Mucosa of descending colon (tissue), 3 donors: ENCODE data around the gene SIX3. TPM values are rescaled to one million over a fixed set of nuclear protein-coding genes. Genes with fewer than 3 reads are reported as not detected.

Experiments used
- ATAC-seq: fragments of 200-7000 bp; cut with Tn5 transposase; one replicate; pipeline ENCODE4 v1.9.1; 2020; ENCODE audit warnings: mild to moderate bottlenecking, moderate library complexity
- DNase-seq, 3 donors: peaks; one replicate each; pipeline ENCODE4 v3.0.0-alpha.2; 2020
- H3K36me3 ChIP-seq: fragments of 200-600 bp; one replicate; pipeline ENCODE4 v1.8.0; 2021; ENCODE audit warnings: low read depth, mild to moderate bottlenecking
- H3K4me1 ChIP-seq: fragments of 200-600 bp; one replicate; pipeline ENCODE4 v1.8.0; 2021; ENCODE audit warnings: low read depth, mild to moderate bottlenecking
- H3K4me3 ChIP-seq: fragments of 200-600 bp; one replicate; pipeline ENCODE4 v1.8.0; 2021; ENCODE audit warnings: mild to moderate bottlenecking
- H3K9me3 ChIP-seq: fragments of 200-600 bp; one replicate; pipeline ENCODE4 v1.8.0; 2021; ENCODE audit warnings: mild to moderate bottlenecking
- intact Hi-C, 2 donors: fragments of 100-400 bp; cut with DNase I in 1 of 2; cut with micrococcal nuclease in 1 of 2; formaldehyde crosslinking; loops; one replicate each; pipeline versions ENCODE4 v1.11.0 to v1.11.1; 2022; cut with DNase I, micrococcal nuclease
- total RNA-seq, 3 donors: library from RNA; stranded (reverse); fragmentation: NEBNext Ultra II Directional in 2 of 3; extraction: Animal tissue kit (Norgen Biotek cat#: 25700) in 2 of 3; gene quantifications; one replicate each; pipeline versions ENCODE4 v1.2.1 to v1.2.4, GENCODE V29; 2021 to 2023
- TF ChIP-seq, protein P1 (sequence below): fragments of 200-600 bp; IDR thresholded peaks from one replicate; pipeline ENCODE4 v1.8.0; 2022; ENCODE audit warnings: antibody characterized with exemption, mild to moderate bottlenecking
- donor health status: DM: no; HTN: no; CAD: no; lungs with moderate emphysema.
- donor health status: DM: no; HTN: no; CAD: no.
- donor health status: DM: no; HTN: yes; CAD: no.

The SIX3 gene
- total RNA-seq, 3 donors from 2014 or later: not detected

GRCh38 chr2:44920751-44921150 lies 20.8 kb upstream of the SIX3 start:
- TF ChIP-seq, protein P1, sequence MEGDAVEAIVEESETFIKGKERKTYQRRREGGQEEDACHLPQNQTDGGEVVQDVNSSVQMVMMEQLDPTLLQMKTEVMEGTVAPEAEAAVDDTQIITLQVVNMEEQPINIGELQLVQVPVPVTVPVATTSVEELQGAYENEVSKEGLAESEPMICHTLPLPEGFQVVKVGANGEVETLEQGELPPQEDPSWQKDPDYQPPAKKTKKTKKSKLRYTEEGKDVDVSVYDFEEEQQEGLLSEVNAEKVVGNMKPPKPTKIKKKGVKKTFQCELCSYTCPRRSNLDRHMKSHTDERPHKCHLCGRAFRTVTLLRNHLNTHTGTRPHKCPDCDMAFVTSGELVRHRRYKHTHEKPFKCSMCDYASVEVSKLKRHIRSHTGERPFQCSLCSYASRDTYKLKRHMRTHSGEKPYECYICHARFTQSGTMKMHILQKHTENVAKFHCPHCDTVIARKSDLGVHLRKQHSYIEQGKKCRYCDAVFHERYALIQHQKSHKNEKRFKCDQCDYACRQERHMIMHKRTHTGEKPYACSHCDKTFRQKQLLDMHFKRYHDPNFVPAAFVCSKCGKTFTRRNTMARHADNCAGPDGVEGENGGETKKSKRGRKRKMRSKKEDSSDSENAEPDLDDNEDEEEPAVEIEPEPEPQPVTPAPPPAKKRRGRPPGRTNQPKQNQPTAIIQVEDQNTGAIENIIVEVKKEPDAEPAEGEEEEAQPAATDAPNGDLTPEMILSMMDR: no peak
- Histone ChIP-seq H3K4me1 (no peaks in the 10 kb centered on the region), H3K4me3 (no peak overlapping the region), H3K36me3 (no peaks in the 10 kb centered on the region), H3K9me3 (no peaks in the 10 kb centered on the region)
- intact Hi-C loops: no loop called here
- ATAC-seq (no peak), DNase-seq (no peak)

DNA sequence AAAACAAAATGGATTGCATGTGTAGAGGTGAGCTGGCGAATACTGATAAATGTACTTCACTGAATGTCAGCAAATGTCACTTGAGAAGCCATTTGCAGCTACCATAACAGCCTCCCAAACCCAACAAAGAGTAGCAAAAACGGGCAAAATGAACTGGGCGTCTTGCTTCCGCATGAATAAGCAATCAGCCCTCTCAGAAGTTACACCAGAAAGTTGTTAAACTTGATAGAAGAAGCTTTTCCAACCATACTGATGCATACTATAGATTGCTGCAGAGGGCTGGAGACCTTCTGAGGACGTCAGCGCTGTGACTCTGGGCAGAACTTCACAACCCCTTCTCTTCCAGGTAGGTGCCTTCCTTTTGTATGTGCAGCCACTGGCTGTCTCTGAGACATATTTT lies 18.7 kb upstream of the SIX3 start:
- DNase-seq: no peak
- TF ChIP-seq, protein P1: no peak
- Histone ChIP-seq H3K4me3 (no peak overlapping the region), H3K9me3 (no peaks in the 10 kb centered on the region), H3K36me3 (no peaks in the 10 kb centered on the region), H3K4me1 (no peaks in the 10 kb centered on the region)
- ATAC-seq: no peak
- intact Hi-C loops: no loop called here

DNA sequence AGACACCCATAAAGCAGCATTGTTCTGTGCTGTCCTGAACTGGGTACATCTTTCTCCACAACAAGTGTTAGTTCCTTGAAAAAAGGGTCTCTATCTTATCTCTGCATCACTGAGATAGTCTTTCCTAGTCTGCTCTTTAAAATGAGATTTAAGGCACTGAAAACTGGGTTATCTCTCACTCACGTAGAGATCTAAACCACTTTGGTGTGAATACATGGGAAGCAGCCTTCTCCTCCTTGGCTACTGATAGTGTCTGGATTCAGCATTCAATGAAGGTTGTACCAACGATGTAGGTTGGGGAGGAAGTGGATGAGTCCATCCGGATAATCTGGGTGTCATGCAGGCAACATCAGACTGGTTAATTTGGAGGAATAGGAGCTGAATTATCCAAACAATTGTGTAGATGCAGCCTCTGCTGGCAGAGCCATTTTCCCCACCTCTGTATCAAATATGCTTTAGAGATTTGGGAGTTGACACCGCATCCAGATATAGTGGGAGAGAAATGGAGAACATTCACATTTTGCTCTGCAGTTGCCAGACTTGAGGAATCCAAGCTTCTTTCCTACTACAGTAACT lies 15.9 kb upstream of the SIX3 start:
- TF ChIP-seq, protein P1: no peak
- Histone ChIP-seq H3K4me3 (no peak overlapping the region), H3K4me1 (peaks cover 12% of the 10 kb centered on the region), H3K9me3 (no peaks in the 10 kb centered on the region), H3K36me3 (no peaks in the 10 kb centered on the region)
- DNase-seq (no peak), ATAC-seq (no peak)
- intact Hi-C loops: no loop called here

GRCh38 chr2:44926957-44927356 lies 14.5 kb upstream of the SIX3 start:
- H3K36me3 ChIP-seq: no peaks in the 10 kb centered on the region
- no peak for ATAC-seq
- TF ChIP-seq, protein P1: no peak
- no peak overlapping the region for H3K4me3 ChIP-seq
- peaks cover 12% of the 10 kb centered on the region for H3K4me1 ChIP-seq
- no peak for DNase-seq
- H3K9me3 ChIP-seq: no peaks in the 10 kb centered on the region
- intact Hi-C loops: no loop called here

- no peak for ATAC-seq
- Histone ChIP-seq H3K9me3 (no peaks in the 10 kb centered on the region), H3K4me3 (no peak overlapping the region), H3K4me1 (peaks cover 13% of the 10 kb centered on the region), H3K36me3 (no peaks in the 10 kb centered on the region)
- intact Hi-C loops: no loop called here
- no peak for DNase-seq
- TF ChIP-seq, protein P1: no peak
Measured at GRCh38 chr2:44927985-44928482, 13.5 kb upstream of the SIX3 start.
